NCI-H2107 treated with DMSO at 0.1 percent for 48 hours (cell line): ENCODE data around the gene FOXN3.

ENCODE experiments used
- DNase-seq: peaks from one replicate; lab custom pipeline; 2025; ENCODE audit not compliant: unreplicated experiment; lab: John Stamatoyannopoulos, UW

The FOXN3 gene

GRCh38 chr14:89411976-89412375 is 5.1 kb downstream of the FOXN3 start:
- no peak for DNase-seq

- DNase-seq: no peak
Measured at GRCh38 chr14:89409961-89410360, 7.1 kb downstream of the FOXN3 start.

- no peak for DNase-seq
Measured at GRCh38 chr14:89408907-89409700, 7.9 kb downstream of the FOXN3 start.

- no peak for DNase-seq
Measured at GRCh38 chr14:89407856-89408255, 9.2 kb downstream of the FOXN3 start.

GRCh38 chr14:89406941-89407340 is 10.1 kb downstream of the FOXN3 start:
- DNase-seq: no peak

- DNase-seq: no peak
Measured at GRCh38 chr14:89406361-89406760, 10.7 kb downstream of the FOXN3 start.

GRCh38 chr14:89405712-89406111 is 11.3 kb downstream of the FOXN3 start:
- no peak for DNase-seq

GRCh38 chr14:89402363-89402762 is 14.7 kb downstream of the FOXN3 start:
- no peak for DNase-seq

- peak; percentile 66 for DNase-seq
Measured at GRCh38 chr14:89401761-89402160, 15.3 kb downstream of the FOXN3 start.

- DNase-seq: no peak
Measured at GRCh38 chr14:89401241-89401640, 15.8 kb downstream of the FOXN3 start.

GRCh38 chr14:89400529-89400928 is 16.5 kb downstream of the FOXN3 start:
- no peak for DNase-seq

- no peak for DNase-seq
Measured at GRCh38 chr14:89399594-89400068, 17.4 kb downstream of the FOXN3 start.

- no peak for DNase-seq
Measured at GRCh38 chr14:89399157-89399556, 17.9 kb downstream of the FOXN3 start.

- DNase-seq: no peak
Measured at GRCh38 chr14:89397569-89398230, 19.3 kb downstream of the FOXN3 start.

GRCh38 chr14:89394972-89395371 is 22.1 kb downstream of the FOXN3 start:
- no peak for DNase-seq

GRCh38 chr14:89393222-89393745 is 23.7 kb downstream of the FOXN3 start:
- no peak for DNase-seq

GRCh38 chr14:89392181-89392580 is 24.9 kb downstream of the FOXN3 start:
- DNase-seq: no peak

GRCh38 chr14:89391556-89391955 is 25.5 kb downstream of the FOXN3 start:
- no peak for DNase-seq

- DNase-seq: no peak
Measured at GRCh38 chr14:89391123-89391522, 25.9 kb downstream of the FOXN3 start.

GRCh38 chr14:89388853-89389252 is 28.2 kb downstream of the FOXN3 start:
- DNase-seq: no peak

GRCh38 chr14:89387922-89388685 is 28.9 kb downstream of the FOXN3 start:
- no peak for DNase-seq
